ENCODE measurements around the gene CCDC51. TPM values are rescaled to one million over a fixed set of nuclear protein-coding genes. Genes with fewer than 3 reads are reported as not detected.

CCDC51 gene
- total and polyA plus RNA-seq, 2 donors (not counting 3 experiments of a cell fraction or from before 2014, with no cell fraction given) = 11.2 to 11.3 TPM

DNA sequence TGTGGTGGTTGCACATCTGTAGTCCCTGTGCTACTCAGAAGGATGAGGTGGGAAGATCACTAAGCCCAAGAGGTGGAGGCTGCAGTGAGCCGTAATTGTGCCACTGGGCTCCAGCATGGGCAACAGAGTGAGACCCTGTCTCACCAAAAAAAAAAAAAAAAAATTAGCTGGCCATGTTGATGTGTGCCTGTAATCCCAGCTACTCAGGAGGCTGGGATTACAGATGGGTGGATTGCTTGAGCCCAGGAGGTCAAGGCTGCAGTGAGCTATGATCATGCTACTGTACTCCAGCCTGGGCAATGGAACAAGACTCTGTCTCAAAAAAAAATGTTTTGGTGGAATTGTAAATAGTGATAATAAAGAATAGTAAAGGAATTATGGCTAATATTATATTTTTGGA lies 16.5 kb upstream of the CCDC51 start:
- no peaks in the 10 kb centered on the region for H3K4me1 ChIP-seq (ENCODE audit: control insufficient read depth, extremely low read depth, insufficient read depth, low read length)
- no TSS peak for BruUV-seq (replicated peaks)
- FAIRE-seq = no peak

DNA sequence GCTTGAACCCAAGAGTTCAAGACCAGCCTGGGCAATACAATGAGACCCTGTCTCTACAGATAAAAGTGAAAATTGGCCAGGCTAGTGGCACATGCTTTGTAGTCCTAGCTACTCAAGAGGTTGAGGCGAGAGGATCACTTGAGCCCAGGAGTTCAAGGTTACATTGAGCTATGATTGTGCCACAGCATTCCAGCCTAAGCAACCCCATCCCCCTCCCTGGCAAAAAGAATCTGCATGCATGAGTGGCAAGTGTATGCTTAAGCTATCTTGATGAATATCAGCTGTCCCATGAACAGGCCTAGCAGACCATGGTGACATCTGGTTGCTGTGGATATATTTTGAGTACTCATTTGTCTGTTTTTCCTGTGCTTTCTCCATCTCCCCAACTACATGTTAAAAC lies 11.4 kb upstream of the CCDC51 start:
- Histone ChIP-seq H3K36me3 (ENCODE audit: control insufficient read depth in 2 of 2, extremely low read depth in 1 of 2, insufficient read depth in 2 of 2, low read length in 2 of 2) (peaks cover 5 to 10% of the 10 kb centered on the region in 2 experiments), H3K9ac (replicated peaks; ENCODE audit: extremely low read depth, insufficient read depth, low read length) (no peak overlapping the region), H4K20me1 (replicated peaks; ENCODE audit: control insufficient read depth, extremely low read depth, insufficient read depth, low read length) (no peaks in the 10 kb centered on the region), H3K4me3 (replicated peaks in 1 of 3; ENCODE audit: insufficient read depth in 1 of 3, low read depth in 1 of 3, low read length in 3 of 3) (no peak overlapping the region), H3K27ac (ENCODE audit: insufficient read depth, low read depth, low read length) (no peak overlapping the region), H3K79me2 (ENCODE audit: control insufficient read depth, insufficient read depth, low read length) (peaks cover 18% of the 10 kb centered on the region), H3K27me3 (ENCODE audit: control insufficient read depth in 2 of 2, insufficient read depth in 2 of 2, low read length in 2 of 2) (no peaks in the 10 kb centered on the region), H3K9me3 (replicated peaks; ENCODE audit: control insufficient read depth, insufficient read depth, low read length) (no peaks in the 10 kb centered on the region), H3K4me2 (ENCODE audit: insufficient read depth, low read length) (no peak overlapping the region), H3K9me1 (replicated peaks; ENCODE audit: control insufficient read depth, extremely low read depth, insufficient read depth, low read length) (no peaks in the 10 kb centered on the region), H2AFZ (ENCODE audit: low read depth, low read length) (no peak overlapping the region), H3K4me1 (ENCODE audit: control insufficient read depth, extremely low read depth, insufficient read depth, low read length) (peaks cover 8% of the 10 kb centered on the region)
- dilution Hi-C loops (cut with MboI; ENCODE audit: extremely low pct_ligation_motif_present, low sequenced_read_pairs) = no loop called here
- no TSS peak for BruUV-seq (replicated peaks)
- TF ChIP-seq EZH2 (IDR thresholded peaks at IDR 0.05; ENCODE audit: borderline replicate concordance, low read depth, low read length, severe bottlenecking) = no peak
- TF ChIP-seq POLR2AphosphoS5 (IDR thresholded peaks at IDR 0.05; ENCODE audit: insufficient read depth, low read depth, low read length) = no peak
- TF ChIP-seq, protein P1, sequence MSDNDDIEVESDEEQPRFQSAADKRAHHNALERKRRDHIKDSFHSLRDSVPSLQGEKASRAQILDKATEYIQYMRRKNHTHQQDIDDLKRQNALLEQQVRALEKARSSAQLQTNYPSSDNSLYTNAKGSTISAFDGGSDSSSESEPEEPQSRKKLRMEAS (IDR thresholded peaks at IDR 0.05; ENCODE audit: insufficient read depth, insufficient read length) = no peak
- TF ChIP-seq, protein P2, sequence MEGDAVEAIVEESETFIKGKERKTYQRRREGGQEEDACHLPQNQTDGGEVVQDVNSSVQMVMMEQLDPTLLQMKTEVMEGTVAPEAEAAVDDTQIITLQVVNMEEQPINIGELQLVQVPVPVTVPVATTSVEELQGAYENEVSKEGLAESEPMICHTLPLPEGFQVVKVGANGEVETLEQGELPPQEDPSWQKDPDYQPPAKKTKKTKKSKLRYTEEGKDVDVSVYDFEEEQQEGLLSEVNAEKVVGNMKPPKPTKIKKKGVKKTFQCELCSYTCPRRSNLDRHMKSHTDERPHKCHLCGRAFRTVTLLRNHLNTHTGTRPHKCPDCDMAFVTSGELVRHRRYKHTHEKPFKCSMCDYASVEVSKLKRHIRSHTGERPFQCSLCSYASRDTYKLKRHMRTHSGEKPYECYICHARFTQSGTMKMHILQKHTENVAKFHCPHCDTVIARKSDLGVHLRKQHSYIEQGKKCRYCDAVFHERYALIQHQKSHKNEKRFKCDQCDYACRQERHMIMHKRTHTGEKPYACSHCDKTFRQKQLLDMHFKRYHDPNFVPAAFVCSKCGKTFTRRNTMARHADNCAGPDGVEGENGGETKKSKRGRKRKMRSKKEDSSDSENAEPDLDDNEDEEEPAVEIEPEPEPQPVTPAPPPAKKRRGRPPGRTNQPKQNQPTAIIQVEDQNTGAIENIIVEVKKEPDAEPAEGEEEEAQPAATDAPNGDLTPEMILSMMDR (IDR thresholded peaks at IDR 0.05; ENCODE audit: extremely low read depth in 1 of 2, insufficient read depth in 1 of 2, low read depth in 1 of 2, low read length in 2 of 2) = no peak
- no peak for TF ChIP-seq FOS (IDR thresholded peaks at IDR 0.05; ENCODE audit: borderline replicate concordance, insufficient read depth, low read length)
- TF ChIP-seq GATA2 (IDR thresholded peaks at IDR 0.05; ENCODE audit: insufficient read depth, insufficient read length, low read depth, low read length) = no peak
- TF ChIP-seq MYC (IDR thresholded peaks at IDR 0.05; ENCODE audit: low read depth, low read length) = no peak
- no peak for TF ChIP-seq POLR2A (IDR thresholded peaks at IDR 0.05; ENCODE audit: low read depth, low read length)
- no peak for TF ChIP-seq JUN (IDR thresholded peaks at IDR 0.05; ENCODE audit: borderline replicate concordance, insufficient read depth, insufficient read length, low read depth)
- CTCF ChIA-PET = interaction anchor here (0.6 to 8.8 kb wide), 3 partner anchors 16 to 221 kb away, joined by 3 to 83 read pairs (median 3); no protein-coding TSS in a partner anchor
- no peak for DNase-seq (ENCODE audit: low read depth, low spot score)
- no peak for FAIRE-seq
- POLR2A ChIA-PET = no interaction called here
- intact Hi-C loops (cut with micrococcal nuclease) = no loop called here

More for the DNA sequence above, 16.5 kb upstream of the CCDC51 start:
- no peak overlapping the region for H3K4me2 ChIP-seq (ENCODE audit: insufficient read depth, low read length)
- H3K36me3 ChIP-seq (ENCODE audit: control insufficient read depth in 2 of 2, extremely low read depth in 1 of 2, insufficient read depth in 2 of 2, low read length in 2 of 2) = peaks cover 19 to 34% of the 10 kb centered on the region in 2 experiments
- ChIA-PET POLR2A (interaction anchor here (0.6 kb wide), 1 partner anchor 96 kb away, joined by 3 read pairs; no protein-coding TSS in a partner anchor), CTCF (interaction anchor here (0.9 to 6.5 kb wide), 4 partner anchors 16 to 93 kb away, joined by 3 to 59 read pairs (median 8); partner anchors contain the start of genes CCDC51 and TMA7)
- H4K20me1 ChIP-seq (replicated peaks; ENCODE audit: control insufficient read depth, extremely low read depth, insufficient read depth, low read length) = no peaks in the 10 kb centered on the region
- H3K4me3 ChIP-seq (replicated peaks in 1 of 3; ENCODE audit: insufficient read depth in 1 of 3, low read depth in 1 of 3, low read length in 3 of 3) = no peak overlapping the region
- intact Hi-C loops (cut with micrococcal nuclease) = no loop called here
- no peaks in the 10 kb centered on the region for H3K27me3 ChIP-seq (ENCODE audit: control insufficient read depth in 2 of 2, insufficient read depth in 2 of 2, low read length in 2 of 2)
- TF ChIP-seq MYC (IDR thresholded peaks at IDR 0.05; ENCODE audit: low read depth, low read length) = no peak
- TF ChIP-seq POLR2AphosphoS5 (IDR thresholded peaks at IDR 0.05; ENCODE audit: insufficient read depth, low read depth, low read length) = no peak
- TF ChIP-seq JUN (IDR thresholded peaks at IDR 0.05; ENCODE audit: borderline replicate concordance, insufficient read depth, insufficient read length, low read depth) = no peak
- TF ChIP-seq EZH2 (IDR thresholded peaks at IDR 0.05; ENCODE audit: borderline replicate concordance, low read depth, low read length, severe bottlenecking) = no peak
- no peaks in the 10 kb centered on the region for H3K79me2 ChIP-seq (ENCODE audit: control insufficient read depth, insufficient read depth, low read length)
- no peak overlapping the region for H3K27ac ChIP-seq (ENCODE audit: insufficient read depth, low read depth, low read length)
- no peaks in the 10 kb centered on the region for H3K9me1 ChIP-seq (replicated peaks; ENCODE audit: control insufficient read depth, extremely low read depth, insufficient read depth, low read length)
- H2AFZ ChIP-seq (ENCODE audit: low read depth, low read length) = no peak overlapping the region
- dilution Hi-C loops (cut with MboI; ENCODE audit: extremely low pct_ligation_motif_present, low sequenced_read_pairs) = no loop called here
- no peaks in the 10 kb centered on the region for H3K9me3 ChIP-seq (replicated peaks; ENCODE audit: control insufficient read depth, insufficient read depth, low read length)
- H3K9ac ChIP-seq (replicated peaks; ENCODE audit: extremely low read depth, insufficient read depth, low read length) = no peak overlapping the region
- DNase-seq (ENCODE audit: low read depth, low spot score) = no peak
